ENCODE results near the gene SMARCA4. TPM values are rescaled to one million over a fixed set of nuclear protein-coding genes. Genes with fewer than 3 reads are reported as not detected.

SMARCA4 gene
- total and polyA plus RNA-seq, 12 donors = 46.3 to 124 (median 64.9) TPM

DNA sequence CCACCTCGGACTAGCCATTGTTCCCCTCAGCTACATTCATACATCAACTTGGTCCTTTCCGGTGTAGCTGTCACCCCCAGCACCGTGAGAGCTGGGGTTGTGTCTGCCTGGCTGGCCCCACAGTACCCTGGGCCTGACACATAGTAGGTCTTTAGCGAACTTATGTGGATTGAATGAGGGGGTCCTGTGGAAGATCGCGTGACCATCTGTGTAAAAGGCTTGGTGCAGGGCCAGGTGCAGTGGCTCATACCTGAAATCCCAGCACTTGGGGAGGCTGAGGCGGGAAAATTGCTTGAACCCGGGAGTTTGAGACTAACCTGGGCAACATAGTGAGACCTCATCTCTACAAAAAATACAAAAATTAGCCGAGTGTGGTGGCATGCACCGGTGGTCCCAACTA, 2.0 kb downstream of the SMARCA4 start:
- no peak overlapping the region for H3K27ac ChIP-seq
- no peaks in the 10 kb centered on the region for H3K27me3 ChIP-seq
- H3K36me3 ChIP-seq (replicated peaks in 1 of 2) = no peaks in the 10 kb centered on the region
- H3K4me3 ChIP-seq = no peak overlapping the region
- TF ChIP-seq, protein P1, sequence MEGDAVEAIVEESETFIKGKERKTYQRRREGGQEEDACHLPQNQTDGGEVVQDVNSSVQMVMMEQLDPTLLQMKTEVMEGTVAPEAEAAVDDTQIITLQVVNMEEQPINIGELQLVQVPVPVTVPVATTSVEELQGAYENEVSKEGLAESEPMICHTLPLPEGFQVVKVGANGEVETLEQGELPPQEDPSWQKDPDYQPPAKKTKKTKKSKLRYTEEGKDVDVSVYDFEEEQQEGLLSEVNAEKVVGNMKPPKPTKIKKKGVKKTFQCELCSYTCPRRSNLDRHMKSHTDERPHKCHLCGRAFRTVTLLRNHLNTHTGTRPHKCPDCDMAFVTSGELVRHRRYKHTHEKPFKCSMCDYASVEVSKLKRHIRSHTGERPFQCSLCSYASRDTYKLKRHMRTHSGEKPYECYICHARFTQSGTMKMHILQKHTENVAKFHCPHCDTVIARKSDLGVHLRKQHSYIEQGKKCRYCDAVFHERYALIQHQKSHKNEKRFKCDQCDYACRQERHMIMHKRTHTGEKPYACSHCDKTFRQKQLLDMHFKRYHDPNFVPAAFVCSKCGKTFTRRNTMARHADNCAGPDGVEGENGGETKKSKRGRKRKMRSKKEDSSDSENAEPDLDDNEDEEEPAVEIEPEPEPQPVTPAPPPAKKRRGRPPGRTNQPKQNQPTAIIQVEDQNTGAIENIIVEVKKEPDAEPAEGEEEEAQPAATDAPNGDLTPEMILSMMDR (IDR thresholded peaks at IDR 0.05) = no peak
- TF ChIP-seq POLR2A (IDR thresholded peaks at IDR 0.05) = no peak
- peaks cover 5 to 18% of the 10 kb centered on the region in 2 donors for H3K4me1 ChIP-seq (replicated peaks in 1 of 2)
- DNase-seq = no peak
- 80 to 89% (median 86%) methylated on average over 9 to 10 of the region's 10 CpGs for WGBS, 4 donors
- intact Hi-C loops (cut with DNase I) = no loop called here
- no peaks in the 10 kb centered on the region for H3K9me3 ChIP-seq (replicated peaks in 1 of 3)

GRCh38 chr19:10963865-10964264, 3.0 kb downstream of the SMARCA4 start:
- 85 to 95% (median 90%) methylated on average over 4 of the region's 4 CpGs for WGBS, 4 donors
- peaks cover 5 to 18% of the 10 kb centered on the region in 2 donors for H3K4me1 ChIP-seq (replicated peaks in 1 of 2)

DNA sequence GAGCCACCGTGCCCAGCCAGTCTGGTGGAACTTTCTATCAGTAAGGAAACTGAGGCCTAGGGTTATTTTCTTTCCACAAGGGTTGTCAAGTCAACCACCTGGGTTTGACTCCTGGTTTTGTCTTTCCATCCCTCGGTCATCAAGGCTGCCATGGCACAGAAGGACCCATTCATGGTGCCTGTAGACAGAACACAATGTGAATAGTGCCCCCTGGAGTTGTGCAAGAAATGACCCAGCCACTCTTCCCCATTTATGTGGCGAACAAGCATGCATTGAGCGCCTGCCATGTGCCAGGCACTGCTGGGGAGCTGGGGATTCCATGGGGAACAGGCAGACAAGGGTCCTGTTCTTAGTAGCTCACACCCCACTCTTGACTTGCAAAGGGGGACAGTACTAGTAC, 4.1 kb downstream of the SMARCA4 start:
- Histone ChIP-seq H3K9me3 (replicated peaks in 1 of 3) (no peaks in the 10 kb centered on the region), H3K27me3 (no peaks in the 10 kb centered on the region), H3K4me1 (replicated peaks in 1 of 2) (peaks cover 5 to 13% of the 10 kb centered on the region in 2 donors), H3K27ac (no peak overlapping the region), H3K4me3 (no peak overlapping the region), H3K36me3 (replicated peaks in 1 of 2) (no peaks in the 10 kb centered on the region)
- WGBS, 4 donors = 94 to 100% (median 97%) methylated on average over 3 to 4 of the region's 4 CpGs
- intact Hi-C loops (cut with DNase I) = no loop called here
- no peak for DNase-seq
- TF ChIP-seq, protein P1 (IDR thresholded peaks at IDR 0.05) = no peak
- no peak for TF ChIP-seq POLR2A (IDR thresholded peaks at IDR 0.05)

More at GRCh38 chr19:10963865-10964264, 3.0 kb downstream of the SMARCA4 start:
- Histone ChIP-seq H3K27me3 (no peaks in the 10 kb centered on the region), H3K9me3 (replicated peaks in 1 of 3) (no peaks in the 10 kb centered on the region), H3K4me3 (no peak overlapping the region), H3K36me3 (replicated peaks in 1 of 2) (no peaks in the 10 kb centered on the region), H3K27ac (no peak overlapping the region)
- intact Hi-C loops (cut with DNase I) = no loop called here
- DNase-seq = no peak
- TF ChIP-seq, protein P1 (IDR thresholded peaks at IDR 0.05) = no peak
- no peak for TF ChIP-seq POLR2A (IDR thresholded peaks at IDR 0.05)

DNA sequence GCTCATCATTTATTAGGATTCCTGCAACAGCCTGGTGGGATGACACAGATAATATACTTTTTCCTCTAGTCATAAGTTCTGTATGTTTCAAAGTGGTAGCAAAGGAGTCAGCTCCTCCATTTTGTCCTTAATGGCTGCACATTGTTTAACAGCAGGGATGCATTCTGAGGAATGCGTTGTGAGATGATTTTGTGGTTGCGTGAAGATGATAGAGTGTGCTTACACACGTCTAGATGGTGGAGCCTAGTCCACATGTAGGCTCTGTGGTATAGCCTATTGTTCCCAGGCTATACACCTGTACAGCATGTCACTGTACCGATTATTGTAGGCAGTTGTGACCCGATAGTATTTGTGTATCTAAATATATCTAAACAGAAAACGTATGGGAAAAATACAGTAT, 4.6 kb downstream of the SMARCA4 start:
- Histone ChIP-seq H3K27ac (no peak overlapping the region), H3K4me1 (replicated peaks in 1 of 2) (peaks cover 5 to 11% of the 10 kb centered on the region in 2 donors), H3K27me3 (no peaks in the 10 kb centered on the region), H3K9me3 (replicated peaks in 1 of 3) (no peaks in the 10 kb centered on the region), H3K4me3 (no peak overlapping the region), H3K36me3 (replicated peaks in 1 of 2) (no peaks in the 10 kb centered on the region)
- intact Hi-C loops (cut with DNase I) = no loop called here
- DNase-seq = no peak
- TF ChIP-seq POLR2A (IDR thresholded peaks at IDR 0.05) = no peak
- TF ChIP-seq, protein P1 (IDR thresholded peaks at IDR 0.05) = no peak
- 82 to 89% (median 85%) methylated on average over 6 of the region's 6 CpGs for WGBS, 4 donors
